ENCODE measurements around the gene PSMG1. TPM values are rescaled to one million over a fixed set of nuclear protein-coding genes. Genes with fewer than 3 reads are reported as not detected.
A peak's percentile ranks its signal among the peaks of the same experiment; 100 is the strongest.

Gene PSMG1
- total and polyA plus RNA-seq, 9 of the 15 experiments (the other 6 are each of a cell fraction or from before 2014, with no cell fraction given), result 54.5 to 427 (median 328) TPM

DNA sequence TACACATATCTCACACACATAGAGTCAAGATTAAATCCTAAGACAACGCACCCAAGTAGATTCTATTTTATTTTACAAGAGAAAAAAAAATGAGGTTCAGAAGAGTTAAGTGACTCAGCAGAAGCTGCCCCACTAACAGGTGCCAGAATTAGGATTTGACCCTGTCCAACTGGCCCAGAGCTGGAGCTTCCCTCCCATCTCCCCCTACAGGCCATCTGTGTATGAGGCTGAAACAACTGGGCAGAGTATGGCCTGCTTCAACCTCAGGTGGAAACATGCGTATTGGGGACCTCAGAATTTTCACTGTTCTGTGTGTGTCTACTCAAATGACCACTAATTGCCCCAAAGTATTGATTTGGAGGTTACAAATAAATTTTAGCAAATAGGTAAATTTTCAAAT is 29.9 kb downstream of the PSMG1 start (continued):
- TF ChIP-seq ZNF41 (CRISPR knock-in tag; conservative IDR thresholded peaks at IDR 0.05) (no peak), NFE2L1 (tag; IDR thresholded peaks at IDR 0.05; ENCODE audit: borderline replicate concordance, low read depth) (0 out of 2 replicates have a peak, but pooled peaks have one; percentile 49)

DNA sequence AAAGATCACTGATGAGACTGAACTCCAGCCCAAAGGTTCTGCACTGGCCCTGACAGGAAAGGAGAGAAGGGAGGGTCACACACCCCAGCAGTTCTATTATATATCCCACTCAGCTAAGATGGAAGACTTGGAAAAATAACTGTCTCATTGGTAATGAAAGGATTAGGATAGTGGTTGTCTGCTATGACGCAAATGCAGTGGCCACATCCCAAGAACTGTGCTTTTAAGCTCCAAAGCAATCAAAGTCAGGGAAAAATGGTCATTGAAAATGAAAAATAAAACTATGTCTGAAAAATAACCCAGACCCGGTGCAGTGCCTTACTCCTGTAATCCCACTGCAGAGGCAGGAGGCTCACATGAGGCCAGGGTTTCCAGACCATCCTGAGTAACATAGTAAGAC is 31.0 kb downstream of the PSMG1 start:
- no peak for FAIRE-seq
- WGBS (ENCODE audit: insufficient coverage, low coverage, missing lambda C conversion rate), result 18% methylated on average over 2 of the region's 2 CpGs

More for the DNA sequence above, 31.0 kb downstream of the PSMG1 start:
- ATAC-seq, result no peak
- H2AFZ ChIP-seq (ENCODE audit: low read depth, low read length), result no peak overlapping the region
- ChIA-PET POLR2A (interaction anchor here (2.3 kb wide), 1 partner anchor 9 kb away, joined by 8 read pairs; no protein-coding TSS in a partner anchor), CTCF (ENCODE audit: low intra/inter-chr PET ratio) (no interaction called here)
- H3K79me2 ChIP-seq (ENCODE audit: control insufficient read depth, insufficient read depth, low read length), result no peaks in the 10 kb centered on the region
- TF ChIP-seq PHB2 (IDR thresholded peaks at IDR 0.05; ENCODE audit: low read depth) (no peak), ZNF785 (CRISPR knock-in tag; IDR thresholded peaks at IDR 0.05) (no peak), MCM7 (IDR thresholded peaks at IDR 0.05) (no peak), SRSF9 (IDR thresholded peaks at IDR 0.05; ENCODE audit: borderline replicate concordance, low read depth, low read length) (no peak), ELK3 (CRISPR knock-in tag; IDR thresholded peaks at IDR 0.05) (no peak), RBM17 (IDR thresholded peaks at IDR 0.05; ENCODE audit: borderline replicate concordance, low read depth, low read length) (no peak), NFYB (IDR thresholded peaks at IDR 0.05; ENCODE audit: extremely low read depth, insufficient read length) (no peak), BCL6 (CRISPR knock-in tag; IDR thresholded peaks at IDR 0.05) (no peak), ZNF507 (tag; conservative IDR thresholded peaks at IDR 0.05) (no peak), NUFIP1 (IDR thresholded peaks at IDR 0.05; ENCODE audit: partially characterized antibody) (no peak), SREBF1 (IDR thresholded peaks at IDR 0.05; ENCODE audit: borderline replicate concordance, low read depth, low read length) (no peak), ZNF175 (CRISPR knock-in tag; IDR thresholded peaks at IDR 0.05; ENCODE audit: low read depth) (no peak), RBFOX2 (IDR thresholded peaks at IDR 0.05; ENCODE audit: low read depth, low read length) (no peak), BDP1 (IDR thresholded peaks at IDR 0.05; ENCODE audit: insufficient read depth, insufficient read length) (no peak), SETDB1 (IDR thresholded peaks at IDR 0.05; ENCODE audit: low read length) (no peak), NCOA2 (IDR thresholded peaks at IDR 0.05; ENCODE audit: partially characterized antibody in 2 of 2) (no peak)
- TF ChIP-seq, protein P1, sequence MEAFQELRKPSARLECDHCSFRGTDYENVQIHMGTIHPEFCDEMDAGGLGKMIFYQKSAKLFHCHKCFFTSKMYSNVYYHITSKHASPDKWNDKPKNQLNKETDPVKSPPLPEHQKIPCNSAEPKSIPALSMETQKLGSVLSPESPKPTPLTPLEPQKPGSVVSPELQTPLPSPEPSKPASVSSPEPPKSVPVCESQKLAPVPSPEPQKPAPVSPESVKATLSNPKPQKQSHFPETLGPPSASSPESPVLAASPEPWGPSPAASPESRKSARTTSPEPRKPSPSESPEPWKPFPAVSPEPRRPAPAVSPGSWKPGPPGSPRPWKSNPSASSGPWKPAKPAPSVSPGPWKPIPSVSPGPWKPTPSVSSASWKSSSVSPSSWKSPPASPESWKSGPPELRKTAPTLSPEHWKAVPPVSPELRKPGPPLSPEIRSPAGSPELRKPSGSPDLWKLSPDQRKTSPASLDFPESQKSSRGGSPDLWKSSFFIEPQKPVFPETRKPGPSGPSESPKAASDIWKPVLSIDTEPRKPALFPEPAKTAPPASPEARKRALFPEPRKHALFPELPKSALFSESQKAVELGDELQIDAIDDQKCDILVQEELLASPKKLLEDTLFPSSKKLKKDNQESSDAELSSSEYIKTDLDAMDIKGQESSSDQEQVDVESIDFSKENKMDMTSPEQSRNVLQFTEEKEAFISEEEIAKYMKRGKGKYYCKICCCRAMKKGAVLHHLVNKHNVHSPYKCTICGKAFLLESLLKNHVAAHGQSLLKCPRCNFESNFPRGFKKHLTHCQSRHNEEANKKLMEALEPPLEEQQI (IDR thresholded peaks at IDR 0.05), result no peak
- intact Hi-C loops (cut with micrococcal nuclease) (no loop called here), in situ Hi-C loops (cut with MboI) (no loop called here)
- H3K4me3 ChIP-seq, result no peak overlapping the region
- no peak for DNase-seq (ENCODE audit: extremely low read depth in 1 of 4, low spot score in 3 of 4)
- no peaks in the 10 kb centered on the region for H3K9me1 ChIP-seq (ENCODE audit: control insufficient read depth, insufficient read depth, low read length)
- no peak overlapping the region for H3K9ac ChIP-seq (ENCODE audit: insufficient read depth in 1 of 2, low read depth in 2 of 2, low read length in 2 of 2)
- no peak overlapping the region for H3K27ac ChIP-seq (ENCODE audit: extremely low read depth, low read depth, low read length)
- no TSS peak for BruUV-seq (replicated peaks)
- H3K9me3 ChIP-seq (replicated peaks; ENCODE audit: control insufficient read depth, insufficient read depth, low read depth, low read length), result no peaks in the 10 kb centered on the region
- peaks cover 5 to 8% of the 10 kb centered on the region in 2 experiments; a peak in 3 of 5 replicates for H3K27me3 ChIP-seq (ENCODE audit: control insufficient read depth in 2 of 2, insufficient read depth in 2 of 2, low read length in 2 of 2)
- H4K20me1 ChIP-seq (replicated peaks; ENCODE audit: control insufficient read depth, insufficient read depth, low read length), result no peaks in the 10 kb centered on the region
- H3K4me1 ChIP-seq (replicated peaks in 1 of 2; ENCODE audit: control insufficient read depth in 2 of 2, insufficient read depth in 2 of 2, low read length in 2 of 2), result no peaks in the 10 kb centered on the region; a peak in 1 of 5 replicates
- H3K4me2 ChIP-seq (ENCODE audit: insufficient read depth, low read length), result no peak overlapping the region
- H3K36me3 ChIP-seq (ENCODE audit: control insufficient read depth, insufficient read depth, low read length), result no peaks in the 10 kb centered on the region
